OCI-LY1 (cell line): ENCODE measurements around the gene TRPM2.

ENCODE experiments used
- H2AFZ ChIP-seq: fragments of 200-600 bp; sonication (generic), shearing (Covaris generic); 2 replicates; pipeline ENCODE4 v1.6.0; 2014; ENCODE audit warnings: antibody characterized with exemption, mild to moderate bottlenecking, low read length
- H3F3A ChIP-seq: fragments of 200-600 bp; sonication (generic), shearing (Covaris generic); 2 replicates; pipeline ENCODE4 v1.6.0; 2014; ENCODE audit warnings: mild to moderate bottlenecking, antibody characterized with exemption, low read length, moderate library complexity; ENCODE audit not compliant: insufficient read depth
- H3K27ac ChIP-seq: fragments of 200-600 bp; sonication (generic); 2 replicates; pipeline ENCODE4 v1.5.1; 2014; ENCODE audit warnings: low read length, mixed run types, mild to moderate bottlenecking, low read depth; ENCODE audit not compliant: poor library complexity, severe bottlenecking
- H3K27me3 ChIP-seq: fragments of 200-600 bp; sonication (generic); 2 replicates; pipeline ENCODE4 v1.6.0; 2014; ENCODE audit warnings: antibody characterized with exemption, mild to moderate bottlenecking, low read length, moderate library complexity; ENCODE audit not compliant: insufficient read depth
- H3K36me3 ChIP-seq: fragments of 200-600 bp; sonication (generic); 2 replicates; pipeline ENCODE4 v1.6.1; 2014; ENCODE audit warnings: mild to moderate bottlenecking, antibody characterized with exemption, low read length, moderate library complexity, mixed read lengths; ENCODE audit not compliant: insufficient read depth
- H3K4me1 ChIP-seq: fragments of 200-600 bp; sonication (generic); 2 replicates; pipeline ENCODE4 v1.5.1; 2014; ENCODE audit warnings: mild to moderate bottlenecking, low read length, moderate library complexity; ENCODE audit not compliant: insufficient read depth, severe bottlenecking
- H3K4me2 ChIP-seq: fragments of 200-600 bp; sonication (generic), shearing (Covaris generic); 2 replicates; pipeline ENCODE4 v1.6.1; 2014; ENCODE audit warnings: low read length
- H3K4me3 ChIP-seq: fragments of 200-600 bp; sonication (generic); 2 replicates; pipeline ENCODE4 v1.5.1; 2014; ENCODE audit warnings: low read length, low read depth, mild to moderate bottlenecking, mixed read lengths; ENCODE audit not compliant: poor library complexity, severe bottlenecking
- H3K79me2 ChIP-seq: fragments of 200-600 bp; shearing (Covaris generic); 2 replicates; pipeline ENCODE4 v1.6.1; 2016; ENCODE audit warnings: mixed run types, low read length, mixed read lengths; ENCODE audit not compliant: insufficient read depth
- H3K9ac ChIP-seq: fragments of 200-600 bp; sonication (generic), shearing (Covaris generic); 2 replicates; pipeline ENCODE4 v1.6.1; 2014; ENCODE audit warnings: mild to moderate bottlenecking, low read length, mixed read lengths
- H3K9me2 ChIP-seq: fragments of 200-600 bp; sonication (generic), shearing (Covaris generic); 2 replicates; pipeline ENCODE4 v1.6.1; 2014; ENCODE audit warnings: low read depth, mild to moderate bottlenecking, low read length, mixed read lengths
- H3K9me3 ChIP-seq: fragments of 200-600 bp; shearing (Covaris generic); 2 replicates; pipeline ENCODE4 v1.6.1; 2014; ENCODE audit warnings: low read length, mixed read lengths
- H4K20me1 ChIP-seq: fragments of 200-600 bp; sonication (generic), shearing (Covaris generic); 2 replicates; pipeline ENCODE4 v1.6.0; 2016; ENCODE audit warnings: mild to moderate bottlenecking, low read length; ENCODE audit not compliant: insufficient read depth
- CTCF ChIP-seq: fragments of 200-600 bp; sonication (generic), shearing (Covaris generic); IDR thresholded peaks from 2 replicates; pipeline ENCODE4 v1.5.1; 2017; ENCODE audit warnings: mild to moderate bottlenecking, antibody characterized with exemption, low read length, moderate library complexity, mixed read lengths
- EZH2 ChIP-seq: fragments of 200-600 bp; sonication (generic), shearing (Covaris generic); IDR thresholded peaks from 2 replicates; pipeline ENCODE4 v1.8.0; 2017; ENCODE audit warnings: borderline replicate concordance, mixed run types, mild to moderate bottlenecking, antibody characterized with exemption, low read length, moderate library complexity, mixed read lengths

TRPM2 gene

DNA sequence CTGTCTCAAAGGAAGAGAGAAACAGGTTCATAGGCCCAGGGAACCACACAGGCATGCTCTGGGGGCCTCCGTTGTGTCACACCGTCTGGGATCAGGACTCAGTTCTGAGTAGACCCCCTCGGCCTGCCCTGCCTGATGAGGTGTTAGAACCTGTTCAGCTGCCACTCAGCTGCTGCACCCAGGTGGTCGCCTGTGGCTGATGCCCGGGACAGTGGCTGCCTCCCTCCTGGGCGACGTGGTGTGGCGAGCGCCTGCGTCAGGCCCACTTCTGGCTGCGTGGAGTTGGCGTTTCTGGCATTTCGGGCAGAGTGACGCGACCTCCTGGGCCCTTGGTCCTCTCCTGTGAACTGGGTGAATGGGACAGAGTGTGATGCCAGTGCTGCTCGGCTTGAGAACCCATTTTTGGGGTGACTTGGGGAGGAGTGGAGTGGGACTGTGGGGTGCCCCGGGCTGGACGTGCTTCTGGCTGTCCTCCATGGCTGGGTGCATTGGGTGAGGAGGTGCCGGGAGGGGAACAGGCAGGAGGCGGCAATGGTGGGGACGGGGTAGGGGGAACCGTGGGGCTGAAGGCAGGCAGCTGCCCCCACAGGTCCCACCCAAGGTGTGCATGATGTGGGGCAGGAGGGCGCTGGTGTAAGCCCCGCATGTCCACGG, 25.1 kb upstream of the TRPM2 start:
- no peak overlapping the region for H3K9ac ChIP-seq
- H4K20me1 ChIP-seq, result no peaks in the 10 kb centered on the region
- H3K9me2 ChIP-seq, result no peaks in the 10 kb centered on the region
- no peak overlapping the region for H3K27ac ChIP-seq
- H3K79me2 ChIP-seq, result no peaks in the 10 kb centered on the region
- no peaks in the 10 kb centered on the region for H3K4me1 ChIP-seq
- no peak overlapping the region for H3K4me2 ChIP-seq
- H3F3A ChIP-seq, result no peaks in the 10 kb centered on the region
- no peaks in the 10 kb centered on the region for H3K9me3 ChIP-seq
- H3K27me3 ChIP-seq, result peaks cover 8% of the 10 kb centered on the region; the same call in 1 of the 2 replicates
- no peak overlapping the region for H3K4me3 ChIP-seq
- peaks cover 38% of the 10 kb centered on the region for H3K36me3 ChIP-seq
- H2AFZ ChIP-seq, result no peak overlapping the region
- TF ChIP-seq CTCF, result no peak
- TF ChIP-seq EZH2, result no peak

DNA sequence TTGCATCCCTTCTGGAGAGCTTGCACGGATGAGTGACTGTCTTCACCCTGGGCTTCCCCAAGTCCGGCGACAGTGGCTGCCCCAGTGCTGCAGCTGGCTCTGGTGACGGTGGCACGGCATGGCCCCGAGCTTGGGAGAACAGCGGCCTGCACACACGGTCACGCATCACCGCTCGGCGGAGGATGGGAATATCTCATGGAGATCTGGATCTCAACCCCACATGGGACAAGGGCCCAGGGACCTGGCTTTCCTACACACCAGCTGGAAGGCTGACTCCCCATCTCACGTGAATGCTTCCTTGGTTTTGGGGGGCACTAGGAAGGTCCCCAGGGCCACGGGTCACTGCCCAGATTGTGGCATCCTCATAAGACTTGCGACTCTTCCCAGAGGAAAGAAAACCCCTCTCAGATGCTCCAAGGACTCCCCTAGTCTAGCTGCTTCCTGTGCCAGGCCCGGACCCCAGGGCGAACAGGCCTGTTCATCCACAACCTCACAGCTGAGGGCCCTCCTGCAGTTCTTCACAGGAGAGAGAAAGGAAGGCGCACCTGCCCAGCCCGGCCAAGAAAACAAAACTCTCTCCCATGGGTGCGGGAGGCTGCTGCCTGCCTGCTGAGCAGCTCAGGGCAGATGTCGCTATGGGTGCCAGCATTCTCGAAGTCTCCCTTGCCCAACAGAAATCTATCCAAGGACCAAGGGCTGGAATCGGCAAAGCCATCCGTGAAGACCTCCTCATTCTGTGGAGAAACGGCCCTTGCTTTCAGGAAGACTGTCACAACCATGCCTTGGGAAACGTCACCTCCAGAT, 24.1 kb upstream of the TRPM2 start:
- H3K79me2 ChIP-seq, result no peaks in the 10 kb centered on the region
- no peaks in the 10 kb centered on the region for H3K9me3 ChIP-seq
- H3K4me2 ChIP-seq, result no peak overlapping the region
- H3K9ac ChIP-seq, result no peak overlapping the region
- H3F3A ChIP-seq, result no peaks in the 10 kb centered on the region
- no peak overlapping the region for H3K4me3 ChIP-seq
- H3K27ac ChIP-seq, result no peak overlapping the region
- no peak overlapping the region for H2AFZ ChIP-seq
- TF ChIP-seq CTCF (no peak), EZH2 (no peak)
- no peaks in the 10 kb centered on the region for H4K20me1 ChIP-seq
- H3K9me2 ChIP-seq, result no peaks in the 10 kb centered on the region
- peaks cover 8% of the 10 kb centered on the region; the same call in 1 of the 2 replicates for H3K27me3 ChIP-seq
- H3K36me3 ChIP-seq, result peaks cover 29% of the 10 kb centered on the region
- H3K4me1 ChIP-seq, result no peaks in the 10 kb centered on the region

DNA sequence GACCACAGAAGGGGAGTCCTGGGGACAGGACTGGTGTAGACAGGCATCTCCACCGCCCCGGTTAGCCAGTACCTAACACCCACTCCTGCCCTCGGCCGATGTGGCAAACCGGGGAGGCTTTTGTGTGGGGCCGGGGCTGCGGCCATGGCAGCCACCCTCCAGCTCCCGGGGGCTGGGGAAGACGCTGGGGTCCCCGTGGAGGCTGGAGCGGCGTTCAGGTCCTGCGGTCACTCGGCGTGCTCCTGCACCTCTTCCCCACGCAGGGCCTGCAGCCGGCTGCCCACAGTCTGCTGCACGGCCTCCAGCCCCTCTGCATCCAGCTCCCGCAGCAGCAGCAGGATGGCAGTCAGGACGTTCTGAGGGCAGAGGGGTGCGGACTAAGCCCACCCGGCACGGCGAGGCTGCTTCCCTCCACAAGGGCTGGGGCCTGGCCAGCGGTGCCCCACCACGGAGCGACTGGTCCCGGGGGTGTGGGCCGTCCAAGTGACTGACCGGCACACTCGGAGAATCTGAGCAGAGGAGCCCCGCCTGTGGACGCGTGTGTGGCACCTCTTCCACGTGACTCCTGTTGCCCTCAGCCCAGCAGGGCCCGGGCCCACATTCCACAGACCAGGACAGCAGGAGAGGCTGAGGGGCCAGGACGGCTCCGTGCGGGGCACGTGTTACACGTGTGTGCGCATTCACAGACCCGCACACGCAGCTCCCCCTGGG, 23.3 kb upstream of the TRPM2 start:
- Histone ChIP-seq H3K27ac (no peak overlapping the region), H3K36me3 (peaks cover 20% of the 10 kb centered on the region), H3K9me3 (no peaks in the 10 kb centered on the region), H3K79me2 (no peaks in the 10 kb centered on the region), H3K9ac (no peak overlapping the region), H3K4me1 (no peaks in the 10 kb centered on the region), H2AFZ (no peak overlapping the region), H3K4me3 (no peak overlapping the region), H3F3A (no peaks in the 10 kb centered on the region), H3K27me3 (peaks cover 8% of the 10 kb centered on the region; the same call in 1 of the 2 replicates), H4K20me1 (no peaks in the 10 kb centered on the region), H3K9me2 (no peaks in the 10 kb centered on the region), H3K4me2 (no peak overlapping the region)
- no peak for TF ChIP-seq CTCF
- no peak for TF ChIP-seq EZH2
